K562 (cell line): ENCODE measurements around the gene ATXN2L. TPM values are rescaled to one million over a fixed set of nuclear protein-coding genes. Genes with fewer than 3 reads are reported as not detected.

Experiments used
- ARID2 ChIP-seq: fragments of 450-650 bp; IDR thresholded peaks from 2 replicates; pipeline ENCODE4 v1.6.1; 2017; ENCODE audit warnings: antibody characterized with exemption, mild to moderate bottlenecking
- ARNT ChIP-seq, 2 experiments: fragments of 450-650 bp; IDR thresholded peaks; 2 replicates each; pipeline ENCODE4 v1.6.1; 2016; ENCODE audit warnings: mild to moderate bottlenecking in 1 of 2
- HDGF ChIP-seq: fragments of 450-650 bp; IDR thresholded peaks from 2 replicates; pipeline ENCODE4 v1.6.1; 2016
- HNRNPUL1 ChIP-seq: fragments of 200-400 bp; formaldehyde crosslinking; IDR thresholded peaks from 2 replicates; pipeline ENCODE4 v1.6.1; 2017; ENCODE audit warnings: low read length
- NUFIP1 ChIP-seq: fragments of 450-650 bp; IDR thresholded peaks from 2 replicates; pipeline ENCODE4 v1.6.1; 2018; ENCODE audit not compliant: partially characterized antibody
- PRMT5 ChIP-seq: sonication (generic); formaldehyde crosslinking; IDR thresholded peaks from 2 replicates; pipeline ENCODE4 v1.5.0; 2020; ENCODE audit warnings: missing genetic modification reagents
- RBBP5 ChIP-seq: fragments of 200-600 bp; sonication (generic); IDR thresholded peaks from 2 replicates; pipeline ENCODE4 v1.6.1; 2012; ENCODE audit warnings: borderline replicate concordance, mild to moderate bottlenecking, low read length, control low read depth, inconsistent platforms; ENCODE audit not compliant: insufficient read depth, poor library complexity, severe bottlenecking
- RBFOX2 ChIP-seq: fragments of 200-400 bp; formaldehyde crosslinking; IDR thresholded peaks from 2 replicates; pipeline ENCODE4 v1.6.1; 2017; ENCODE audit warnings: low read depth, mild to moderate bottlenecking, low read length, moderate library complexity
- SMAD4 ChIP-seq: fragments of 250-450 bp; sonication (Bioruptor Pico); conservative IDR thresholded peaks from 2 replicates; pipeline ENCODE4 v1.8.0; 2021; ENCODE audit warnings: inconsistent platforms, mild to moderate bottlenecking, moderate library complexity
- SMARCB1 ChIP-seq: IDR thresholded peaks from 2 replicates; pipeline ENCODE4 v1.6.1; 2011; ENCODE audit warnings: improper control_type of control experiment, low read depth; ENCODE audit not compliant: insufficient read length
- SPI1 ChIP-seq: IDR thresholded peaks from 2 replicates; pipeline ENCODE4 v1.6.1; 2011; ENCODE audit warnings: low read depth, low read length, control low read depth, borderline replicate concordance
- ZC3H11A ChIP-seq: IDR thresholded peaks from 2 replicates; pipeline ENCODE4 v1.6.1; 2012; ENCODE audit warnings: low read depth, low read length, improper control_type of control experiment
- ZFX ChIP-seq: sonication (generic); formaldehyde crosslinking; IDR thresholded peaks from 2 replicates; pipeline ENCODE4 v1.8.0; 2022; ENCODE audit warnings: mild to moderate bottlenecking, missing genetic modification reagents, moderate library complexity
- ZNF449 ChIP-seq: fragments of 250-450 bp; sonication (Bioruptor Pico); IDR thresholded peaks from 2 replicates; pipeline ENCODE4 v1.8.0; 2022; ENCODE audit warnings: moderate library complexity, mild to moderate bottlenecking, inconsistent platforms
- ZNF75A ChIP-seq: fragments of 450-650 bp; formaldehyde crosslinking; IDR thresholded peaks from 2 replicates; pipeline ENCODE4 v1.4.0; 2020; ENCODE audit warnings: mild to moderate bottlenecking
- polyA plus RNA-seq, 8 experiments: library from polyadenylated mRNA; depleted of rRNA in 4 of 8; stranded (reverse) in 5 of 8; unstranded in 3 of 8; fragments of >200 nt; fragmentation: Nextera tagmentation in 2 of 8; fragmentation: Illumina TruSeq in 1 of 8; extraction: Ambion mirVana in 2 of 8; extraction: Trizol in 1 of 8; gene quantifications; 2 replicates each; pipeline versions ENCODE4 v1.2.1 to v1.2.3, GENCODE V29; 2011 to 2014; ENCODE audit warnings: inconsistent platforms in 1 of 8, missing spikeins in 1 of 8
- total RNA-seq, 7 experiments: library from RNA; depleted of rRNA in 6 of 7; stranded (reverse); fragments of >200 nt in 6 of 7; fragmentation: Illumina TruSeq in 2 of 7; extraction: Trizol in 2 of 7; gene quantifications; 2 replicates each; pipeline versions ENCODE4 v1.2.1 to v1.2.3, GENCODE V29; 2011 to 2021; ENCODE audit warnings: low replicate concordance in 1 of 7
- TF ChIP-seq, protein P1 (sequence below), 2 experiments: fragments of 450-650 bp in 1 of 2; IDR thresholded peaks; 2 replicates each; pipeline ENCODE4 v1.6.1; 2011 to 2017; ENCODE audit warnings: low read depth in 2 of 2, antibody characterized with exemption in 1 of 2, borderline replicate concordance in 1 of 2, low read length in 1 of 2, mild to moderate bottlenecking in 1 of 2, mixed read lengths in 1 of 2; ENCODE audit not compliant: control insufficient read depth in 1 of 2
- TF ChIP-seq, protein P2 (sequence below): fragments of 450-650 bp; IDR thresholded peaks from 2 replicates; pipeline ENCODE4 v1.7.1; 2018; ENCODE audit warnings: mild to moderate bottlenecking, low read depth; ENCODE audit not compliant: partially characterized antibody
- TF ChIP-seq, protein P3 (sequence below): fragments of 250-450 bp; sonication (Bioruptor Pico); IDR thresholded peaks from 2 replicates; pipeline ENCODE4 v1.9.0; 2021; ENCODE audit warnings: mild to moderate bottlenecking

ATXN2L gene
- total and polyA plus RNA-seq, 9 of the 15 experiments (the other 6 are each of a cell fraction or from before 2014, with no cell fraction given): 3.8 to 280 (median 37.2) TPM

DNA sequence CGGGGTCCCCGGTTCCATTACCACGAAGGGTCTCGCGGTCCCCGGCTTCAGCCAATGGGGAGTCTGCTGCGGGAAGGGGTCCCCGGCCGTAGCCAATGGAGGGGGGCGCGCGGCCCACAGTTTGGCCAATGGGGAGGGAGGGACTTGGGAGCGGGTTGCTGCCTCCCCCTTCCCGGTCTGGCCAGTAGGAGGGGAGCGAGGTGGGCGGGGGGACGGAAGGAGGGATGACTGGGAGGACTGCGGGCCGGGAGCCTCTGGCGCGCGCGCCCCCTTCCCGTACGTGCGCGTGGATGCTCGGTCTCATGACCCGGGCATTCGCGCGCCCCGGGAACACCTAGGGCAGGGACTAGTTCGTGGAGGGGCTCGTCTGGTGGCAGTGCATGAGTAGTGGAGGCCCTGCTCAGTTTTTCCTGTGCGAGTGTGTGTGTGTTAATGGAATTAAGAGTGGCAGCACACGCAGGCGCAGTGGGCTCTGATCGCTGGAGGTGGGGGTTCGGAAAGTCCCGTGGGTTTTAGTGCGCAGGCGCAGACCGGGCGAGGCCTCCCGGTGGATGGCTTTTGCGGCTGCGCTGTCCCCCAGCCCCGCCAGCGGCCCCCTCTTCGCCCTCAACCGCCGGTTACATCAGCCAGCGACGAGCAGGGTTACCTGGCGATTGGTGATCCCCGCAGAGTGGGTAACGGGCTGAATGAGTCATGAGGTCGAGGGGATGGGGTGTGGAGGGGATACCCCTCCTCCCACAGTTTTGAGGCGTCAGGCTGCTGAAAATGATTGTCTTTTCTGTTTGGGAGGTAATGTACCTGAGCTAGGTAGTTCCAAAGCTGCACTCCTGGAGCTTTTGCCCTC, 1.3 kb downstream of the ATXN2L start (continued):
- peak; percentile 71 for TF ChIP-seq ZFX (CRISPR knock-in tag)
- TF ChIP-seq, protein P1, sequence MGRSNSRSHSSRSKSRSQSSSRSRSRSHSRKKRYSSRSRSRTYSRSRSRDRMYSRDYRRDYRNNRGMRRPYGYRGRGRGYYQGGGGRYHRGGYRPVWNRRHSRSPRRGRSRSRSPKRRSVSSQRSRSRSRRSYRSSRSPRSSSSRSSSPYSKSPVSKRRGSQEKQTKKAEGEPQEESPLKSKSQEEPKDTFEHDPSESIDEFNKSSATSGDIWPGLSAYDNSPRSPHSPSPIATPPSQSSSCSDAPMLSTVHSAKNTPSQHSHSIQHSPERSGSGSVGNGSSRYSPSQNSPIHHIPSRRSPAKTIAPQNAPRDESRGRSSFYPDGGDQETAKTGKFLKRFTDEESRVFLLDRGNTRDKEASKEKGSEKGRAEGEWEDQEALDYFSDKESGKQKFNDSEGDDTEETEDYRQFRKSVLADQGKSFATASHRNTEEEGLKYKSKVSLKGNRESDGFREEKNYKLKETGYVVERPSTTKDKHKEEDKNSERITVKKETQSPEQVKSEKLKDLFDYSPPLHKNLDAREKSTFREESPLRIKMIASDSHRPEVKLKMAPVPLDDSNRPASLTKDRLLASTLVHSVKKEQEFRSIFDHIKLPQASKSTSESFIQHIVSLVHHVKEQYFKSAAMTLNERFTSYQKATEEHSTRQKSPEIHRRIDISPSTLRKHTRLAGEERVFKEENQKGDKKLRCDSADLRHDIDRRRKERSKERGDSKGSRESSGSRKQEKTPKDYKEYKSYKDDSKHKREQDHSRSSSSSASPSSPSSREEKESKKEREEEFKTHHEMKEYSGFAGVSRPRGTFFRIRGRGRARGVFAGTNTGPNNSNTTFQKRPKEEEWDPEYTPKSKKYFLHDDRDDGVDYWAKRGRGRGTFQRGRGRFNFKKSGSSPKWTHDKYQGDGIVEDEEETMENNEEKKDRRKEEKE (IDR thresholded peaks at IDR 0.05; ENCODE audit: borderline replicate concordance in 1 of 2, control insufficient read depth in 1 of 2, low read depth in 2 of 2, low read length in 1 of 2): no peak
- no peak for TF ChIP-seq ZC3H11A
- no peak for TF ChIP-seq ARID2
- TF ChIP-seq, protein P2, sequence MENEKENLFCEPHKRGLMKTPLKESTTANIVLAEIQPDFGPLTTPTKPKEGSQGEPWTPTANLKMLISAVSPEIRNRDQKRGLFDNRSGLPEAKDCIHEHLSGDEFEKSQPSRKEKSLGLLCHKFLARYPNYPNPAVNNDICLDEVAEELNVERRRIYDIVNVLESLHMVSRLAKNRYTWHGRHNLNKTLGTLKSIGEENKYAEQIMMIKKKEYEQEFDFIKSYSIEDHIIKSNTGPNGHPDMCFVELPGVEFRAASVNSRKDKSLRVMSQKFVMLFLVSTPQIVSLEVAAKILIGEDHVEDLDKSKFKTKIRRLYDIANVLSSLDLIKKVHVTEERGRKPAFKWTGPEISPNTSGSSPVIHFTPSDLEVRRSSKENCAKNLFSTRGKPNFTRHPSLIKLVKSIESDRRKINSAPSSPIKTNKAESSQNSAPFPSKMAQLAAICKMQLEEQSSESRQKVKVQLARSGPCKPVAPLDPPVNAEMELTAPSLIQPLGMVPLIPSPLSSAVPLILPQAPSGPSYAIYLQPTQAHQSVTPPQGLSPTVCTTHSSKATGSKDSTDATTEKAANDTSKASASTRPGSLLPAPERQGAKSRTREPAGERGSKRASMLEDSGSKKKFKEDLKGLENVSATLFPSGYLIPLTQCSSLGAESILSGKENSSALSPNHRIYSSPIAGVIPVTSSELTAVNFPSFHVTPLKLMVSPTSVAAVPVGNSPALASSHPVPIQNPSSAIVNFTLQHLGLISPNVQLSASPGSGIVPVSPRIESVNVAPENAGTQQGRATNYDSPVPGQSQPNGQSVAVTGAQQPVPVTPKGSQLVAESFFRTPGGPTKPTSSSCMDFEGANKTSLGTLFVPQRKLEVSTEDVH: peak; percentile 59
- no peak; the same call in none of the 2 replicates for TF ChIP-seq HDGF
- TF ChIP-seq RBFOX2: peak; percentile 92
- TF ChIP-seq SMARCB1: no peak
- TF ChIP-seq, protein P3, sequence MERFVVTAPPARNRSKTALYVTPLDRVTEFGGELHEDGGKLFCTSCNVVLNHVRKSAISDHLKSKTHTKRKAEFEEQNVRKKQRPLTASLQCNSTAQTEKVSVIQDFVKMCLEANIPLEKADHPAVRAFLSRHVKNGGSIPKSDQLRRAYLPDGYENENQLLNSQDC: no peak
- no peak for TF ChIP-seq ZNF449
- TF ChIP-seq PRMT5 (CRISPR knock-in tag): no peak
- no peak for TF ChIP-seq SMAD4 (CRISPR knock-in tag)
- TF ChIP-seq RBBP5: peak; percentile 71
- no peak for TF ChIP-seq ARNT (IDR thresholded peaks at IDR 0.05)
- TF ChIP-seq HNRNPUL1: no peak
- no peak for TF ChIP-seq SPI1
- no peak for TF ChIP-seq NUFIP1
- peak; percentile 44; the same call in 1 of the 2 replicates for TF ChIP-seq ZNF75A (CRISPR knock-in tag)
